Osteocyte (in vitro differentiated cells): ENCODE results near the gene MAGEA1. TPM values are rescaled to one million over a fixed set of nuclear protein-coding genes. Genes with fewer than 3 reads are reported as not detected.

Experiments used
- DNase-seq: peaks from one replicate; pipeline ENCODE4 v3.0.0; 2021; ENCODE audit warnings: mixed read lengths; ENCODE audit not compliant: unreplicated experiment; ENCODE audit errors: extremely low spot score
- H3K27ac Mint-ChIP-seq: one replicate; pipeline ENCODE4 v1.8.0; 2021; ENCODE audit warnings: mild to moderate bottlenecking, mixed read lengths; ENCODE audit not compliant: unreplicated experiment
- H3K27me3 Mint-ChIP-seq: one replicate; pipeline ENCODE4 v1.8.0; 2021; ENCODE audit warnings: mixed read lengths; ENCODE audit not compliant: unreplicated experiment
- H3K36me3 Mint-ChIP-seq: one replicate; pipeline ENCODE4 v1.8.0; 2021; ENCODE audit warnings: mixed read lengths; ENCODE audit not compliant: unreplicated experiment
- H3K4me1 Mint-ChIP-seq: one replicate; pipeline ENCODE4 v1.8.0; 2021; ENCODE audit warnings: mixed read lengths; ENCODE audit not compliant: unreplicated experiment
- H3K4me3 Mint-ChIP-seq: one replicate; pipeline ENCODE4 v1.8.0; 2021; ENCODE audit warnings: mild to moderate bottlenecking, moderate library complexity, mixed read lengths; ENCODE audit not compliant: unreplicated experiment
- H3K9me3 Mint-ChIP-seq: one replicate; pipeline ENCODE4 v1.8.0; 2021; ENCODE audit warnings: mixed read lengths; ENCODE audit not compliant: unreplicated experiment
- CTCF ChIP-seq: fragments of 200-600 bp; sonication (generic); IDR thresholded peaks from 2 replicates; pipeline ENCODE4 v1.5.0; 2021; ENCODE audit warnings: antibody characterized with exemption, mild to moderate bottlenecking, moderate library complexity
- total RNA-seq: library from RNA; stranded (reverse); gene quantifications from 2 replicates; pipeline ENCODE4 v1.2.1, GENCODE V29; 2021

MAGEA1 gene
- total RNA-seq, 1 donor from 2014 or later = not detected

GRCh38 chrX:153225438-153226098, 46.5 kb downstream of the MAGEA1 start:
- Mint-ChIP-seq H3K27me3 (peaks cover 5% of the 10 kb centered on the region), H3K4me3 (no peak overlapping the region), H3K9me3 (peaks cover 11% of the 10 kb centered on the region), H3K36me3 (no peaks in the 10 kb centered on the region), H3K4me1 (no peaks in the 10 kb centered on the region), H3K27ac (no peak overlapping the region)
- no peak for TF ChIP-seq CTCF
- DNase-seq = no peak

DNA sequence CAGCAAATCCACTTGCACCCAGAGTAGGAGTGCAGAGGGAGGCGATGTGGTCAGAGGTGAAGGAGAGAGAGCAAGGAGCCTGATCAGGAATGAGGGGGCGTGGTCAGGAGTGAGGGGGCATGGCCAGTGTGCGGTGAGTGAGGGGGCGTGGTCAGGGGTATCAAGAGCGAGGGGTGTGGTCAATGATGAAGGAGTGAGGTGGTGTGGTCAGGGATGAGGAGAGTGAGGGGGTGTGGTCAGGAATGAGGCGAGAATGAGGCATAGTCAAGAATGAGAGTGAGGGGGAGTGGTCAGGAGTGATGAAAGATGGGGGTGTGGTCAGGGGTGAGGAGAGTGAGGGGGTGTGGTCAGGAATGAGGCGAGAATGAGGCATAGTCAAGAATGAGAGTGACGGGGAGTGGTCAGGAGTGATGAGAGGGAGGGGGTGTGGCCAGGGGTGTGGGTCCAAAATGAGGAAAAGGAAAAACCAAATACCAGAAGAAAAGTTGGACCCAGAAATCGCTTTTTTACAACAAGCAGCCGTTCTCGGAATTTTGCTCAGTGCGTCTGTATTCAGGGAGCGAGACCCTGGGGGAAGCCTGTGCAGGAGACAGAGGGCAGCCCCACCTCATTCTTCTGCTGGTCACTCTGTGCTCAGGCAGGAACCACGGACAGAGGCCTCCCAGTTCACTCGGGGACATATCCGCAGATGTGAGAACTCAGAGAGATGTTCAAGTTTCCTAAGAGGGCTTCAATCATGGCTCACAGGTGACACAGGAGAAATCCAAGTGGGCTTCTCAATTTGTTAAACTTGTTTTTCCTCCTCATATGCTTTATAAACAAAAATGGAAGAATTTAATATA, 47.5 kb downstream of the MAGEA1 start:
- TF ChIP-seq CTCF = no peak
- peaks cover 5% of the 10 kb centered on the region for H3K27me3 Mint-ChIP-seq
- no peaks in the 10 kb centered on the region for H3K36me3 Mint-ChIP-seq
- H3K4me1 Mint-ChIP-seq = no peaks in the 10 kb centered on the region
- no peak for DNase-seq
- no peak overlapping the region for H3K27ac Mint-ChIP-seq
- peaks cover 11% of the 10 kb centered on the region for H3K9me3 Mint-ChIP-seq
- H3K4me3 Mint-ChIP-seq = no peak overlapping the region

Other genes starting within 250 kb of the MAGEA1 start
- gene PNMA5, start 185.2 kb upstream of the MAGEA1 start, total RNA-seq = not detected in 2 replicates
- gene PNMA3, start 122.8 kb upstream of the MAGEA1 start, total RNA-seq = not detected in 2 replicates
- 1.5 and 1.6 TPM in 2 replicates for gene PNMA6A, start 106.8 kb upstream of the MAGEA1 start, total RNA-seq
- gene PNMA6F, start 142.5 kb downstream of the MAGEA1 start, total RNA-seq = not detected in 2 replicates
- gene ZNF275, start 154.9 kb downstream of the MAGEA1 start, total RNA-seq = 14.0 and 14.6 TPM in 2 replicates
- not detected in 2 replicates for gene PNMA6E, start 222.1 kb downstream of the MAGEA1 start, total RNA-seq
- gene ZFP92, start 232.2 kb downstream of the MAGEA1 start, total RNA-seq = 0.05 TPM in 2 replicates